Vagina (tissue), 2 donors: ENCODE data around the gene ATF7. TPM values are rescaled to one million over a fixed set of nuclear protein-coding genes. Genes with fewer than 3 reads are reported as not detected.

ENCODE experiments used
- DNase-seq, 2 donors: peaks; one replicate each; pipeline ENCODE4 v3.0.0-alpha.2; 2017; ENCODE audit errors: extremely low spot score in 2 of 2
- H3K27ac ChIP-seq: fragments of 200-600 bp; sonication (generic); one replicate; pipeline ENCODE4 v1.5.1; 2019
- H3K27me3 ChIP-seq: fragments of 200-600 bp; sonication (generic); one replicate; pipeline ENCODE4 v1.5.1; 2019
- H3K36me3 ChIP-seq, 2 donors: fragments of 200-600 bp; sonication (generic); one replicate each; pipeline ENCODE4 v1.5.1; 2017 to 2019
- H3K4me1 ChIP-seq: fragments of 200-600 bp; sonication (generic); one replicate; pipeline ENCODE4 v1.5.1; 2019
- H3K4me3 ChIP-seq, 2 donors: fragments of 200-600 bp; sonication (generic); 1 replicate in 1 of 2; 2 replicates in 1 of 2; pipeline ENCODE4 v1.5.1; 2016 to 2019
- H3K9me3 ChIP-seq: fragments of 200-600 bp; sonication (generic); one replicate; pipeline ENCODE4 v1.5.1; 2019
- POLR2A ChIP-seq, 2 donors: fragments of 450-650 bp; IDR thresholded peaks; one replicate each; pipeline ENCODE4 v1.6.1; 2017; ENCODE audit warnings: antibody characterized with exemption in 2 of 2, mild to moderate bottlenecking in 2 of 2, moderate library complexity in 2 of 2
- POLR2AphosphoS5 ChIP-seq, 2 donors: sonication (generic); formaldehyde crosslinking; IDR thresholded peaks; one replicate each; pipeline ENCODE4 v1.9.0; 2017; ENCODE audit warnings: antibody characterized with exemption in 2 of 2, mild to moderate bottlenecking in 2 of 2, low read depth in 1 of 2; ENCODE audit not compliant: insufficient read depth in 1 of 2
- intact Hi-C: fragments of 100-400 bp; cut with DNase I; formaldehyde crosslinking; loops from one replicate; pipeline ENCODE4 v1.15.1; 2023
- total RNA-seq: library from RNA; depleted of rRNA; stranded (reverse); fragments of >200 nt; gene quantifications from one replicate; pipeline ENCODE4 v1.2.3, GENCODE V29; 2016
- TF ChIP-seq, protein P1 (sequence below), 3 experiments: fragments of 450-650 bp in 2 of 3; fragments of 200-600 bp in 1 of 3; sonication (generic) in 1 of 3; IDR thresholded peaks; one replicate each; pipeline ENCODE4 v1.5.1; 2017 to 2019; ENCODE audit warnings: antibody characterized with exemption in 3 of 3, mild to moderate bottlenecking in 2 of 3, moderate library complexity in 2 of 3

ATF7 gene
- total RNA-seq, 1 donor from 2014 or later = 34.9 TPM

DNA sequence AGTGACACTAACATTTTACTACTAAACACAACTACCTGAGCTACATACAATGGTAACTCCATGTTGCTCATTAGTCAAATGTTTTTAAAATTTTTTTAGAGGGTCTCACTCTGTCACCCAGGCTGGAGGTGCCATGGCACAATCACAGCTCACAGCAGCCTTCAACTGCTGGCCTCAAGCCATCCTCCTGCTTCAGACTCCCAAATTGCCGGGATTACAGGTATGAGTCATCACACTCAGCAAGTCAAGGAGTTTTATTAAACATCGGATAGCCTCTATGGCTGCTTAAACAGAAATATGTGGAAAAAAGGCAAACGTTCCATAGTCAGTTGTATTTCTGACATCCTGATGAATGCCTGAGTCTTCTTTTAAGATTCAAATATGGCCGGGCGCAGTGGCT lies 107.8 kb downstream of the ATF7 start:
- intact Hi-C loops = no loop called here
- TF ChIP-seq POLR2AphosphoS5 (IDR thresholded peaks at IDR 0.05; ENCODE audit: insufficient read depth in 1 of 2, low read depth in 1 of 2) (no peak), POLR2A (IDR thresholded peaks at IDR 0.05) (no peak)
- TF ChIP-seq, protein P1, sequence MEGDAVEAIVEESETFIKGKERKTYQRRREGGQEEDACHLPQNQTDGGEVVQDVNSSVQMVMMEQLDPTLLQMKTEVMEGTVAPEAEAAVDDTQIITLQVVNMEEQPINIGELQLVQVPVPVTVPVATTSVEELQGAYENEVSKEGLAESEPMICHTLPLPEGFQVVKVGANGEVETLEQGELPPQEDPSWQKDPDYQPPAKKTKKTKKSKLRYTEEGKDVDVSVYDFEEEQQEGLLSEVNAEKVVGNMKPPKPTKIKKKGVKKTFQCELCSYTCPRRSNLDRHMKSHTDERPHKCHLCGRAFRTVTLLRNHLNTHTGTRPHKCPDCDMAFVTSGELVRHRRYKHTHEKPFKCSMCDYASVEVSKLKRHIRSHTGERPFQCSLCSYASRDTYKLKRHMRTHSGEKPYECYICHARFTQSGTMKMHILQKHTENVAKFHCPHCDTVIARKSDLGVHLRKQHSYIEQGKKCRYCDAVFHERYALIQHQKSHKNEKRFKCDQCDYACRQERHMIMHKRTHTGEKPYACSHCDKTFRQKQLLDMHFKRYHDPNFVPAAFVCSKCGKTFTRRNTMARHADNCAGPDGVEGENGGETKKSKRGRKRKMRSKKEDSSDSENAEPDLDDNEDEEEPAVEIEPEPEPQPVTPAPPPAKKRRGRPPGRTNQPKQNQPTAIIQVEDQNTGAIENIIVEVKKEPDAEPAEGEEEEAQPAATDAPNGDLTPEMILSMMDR (IDR thresholded peaks at IDR 0.05) = no peak
- no peaks in the 10 kb centered on the region for H3K9me3 ChIP-seq
- H3K36me3 ChIP-seq = peaks cover 0 to 89% of the 10 kb centered on the region in 2 donors
- no peak for DNase-seq
- H3K4me3 ChIP-seq = no peak overlapping the region
- no peaks in the 10 kb centered on the region for H3K27me3 ChIP-seq
- H3K4me1 ChIP-seq = no peaks in the 10 kb centered on the region
- H3K27ac ChIP-seq = no peak overlapping the region

DNA sequence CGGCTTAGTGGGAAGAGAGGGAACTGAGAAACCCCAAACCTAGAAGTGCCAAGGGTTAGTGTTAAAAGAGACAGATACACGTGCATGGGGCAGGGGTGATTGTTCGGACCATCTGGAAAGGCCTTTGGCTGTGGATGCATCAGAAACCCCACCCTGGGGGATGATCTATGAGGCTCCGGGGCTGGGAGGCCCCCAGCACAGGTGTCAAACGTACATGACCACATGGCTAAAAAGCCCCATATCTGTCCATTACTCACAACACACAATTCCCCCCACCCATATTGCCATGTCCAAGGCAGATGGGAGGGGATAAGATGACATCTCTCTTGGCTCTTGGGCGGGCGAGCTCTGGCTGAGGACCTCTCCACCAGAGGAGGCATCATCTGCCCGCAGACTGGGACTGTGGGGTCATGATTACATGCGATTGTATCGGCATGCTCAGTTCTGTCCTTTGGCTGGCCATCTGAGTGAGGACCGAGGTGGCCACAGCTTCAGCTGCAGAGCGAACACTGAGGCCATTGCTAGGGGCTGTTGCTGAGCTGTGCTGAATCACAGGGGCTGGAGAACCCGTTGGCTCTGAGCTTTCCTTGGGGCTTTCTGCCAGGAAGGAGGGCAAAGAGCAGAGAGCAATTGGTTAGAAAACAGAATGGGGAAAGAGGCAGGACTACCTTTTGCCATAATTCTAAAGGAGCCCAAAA lies 109.3 kb downstream of the ATF7 start:
- Histone ChIP-seq H3K36me3 (peaks cover 0 to 78% of the 10 kb centered on the region in 2 donors), H3K4me1 (no peaks in the 10 kb centered on the region), H3K9me3 (no peaks in the 10 kb centered on the region), H3K27me3 (no peaks in the 10 kb centered on the region), H3K4me3 (no peak overlapping the region), H3K27ac (no peak overlapping the region)
- intact Hi-C loops = no loop called here
- DNase-seq = no peak
- TF ChIP-seq POLR2AphosphoS5 (IDR thresholded peaks at IDR 0.05; ENCODE audit: insufficient read depth in 1 of 2, low read depth in 1 of 2) (no peak), POLR2A (IDR thresholded peaks at IDR 0.05) (no peak)
- TF ChIP-seq, protein P1 (IDR thresholded peaks at IDR 0.05) = no peak

DNA sequence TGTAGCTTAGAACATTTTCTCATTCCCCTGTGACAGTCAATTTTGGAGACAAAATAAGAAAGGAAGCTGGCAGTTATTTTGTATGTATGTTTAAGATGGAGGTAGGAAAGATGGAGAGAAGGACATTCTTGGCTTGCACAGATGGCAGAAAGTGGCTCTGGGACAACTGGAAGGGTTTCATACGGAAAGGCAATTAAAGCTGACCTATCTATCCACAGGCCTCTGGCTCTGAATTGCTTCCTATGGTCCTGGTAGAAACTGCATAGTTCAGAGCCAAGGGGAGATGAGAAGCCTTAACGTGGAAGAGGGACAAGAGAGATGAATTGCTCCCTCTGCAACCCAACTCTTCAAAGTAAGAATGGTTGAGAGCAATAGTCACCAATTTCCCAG lies 110.9 kb downstream of the ATF7 start:
- intact Hi-C loops = no loop called here
- Histone ChIP-seq H3K27ac (no peak overlapping the region), H3K4me1 (no peaks in the 10 kb centered on the region), H3K36me3 (peaks cover 0 to 82% of the 10 kb centered on the region in 2 donors), H3K9me3 (no peaks in the 10 kb centered on the region), H3K27me3 (no peaks in the 10 kb centered on the region), H3K4me3 (no peak overlapping the region)
- TF ChIP-seq POLR2AphosphoS5 (IDR thresholded peaks at IDR 0.05; ENCODE audit: insufficient read depth in 1 of 2, low read depth in 1 of 2) = no peak
- no peak for TF ChIP-seq POLR2A (IDR thresholded peaks at IDR 0.05)
- TF ChIP-seq, protein P1 (IDR thresholded peaks at IDR 0.05) = no peak
- no peak for DNase-seq

DNA sequence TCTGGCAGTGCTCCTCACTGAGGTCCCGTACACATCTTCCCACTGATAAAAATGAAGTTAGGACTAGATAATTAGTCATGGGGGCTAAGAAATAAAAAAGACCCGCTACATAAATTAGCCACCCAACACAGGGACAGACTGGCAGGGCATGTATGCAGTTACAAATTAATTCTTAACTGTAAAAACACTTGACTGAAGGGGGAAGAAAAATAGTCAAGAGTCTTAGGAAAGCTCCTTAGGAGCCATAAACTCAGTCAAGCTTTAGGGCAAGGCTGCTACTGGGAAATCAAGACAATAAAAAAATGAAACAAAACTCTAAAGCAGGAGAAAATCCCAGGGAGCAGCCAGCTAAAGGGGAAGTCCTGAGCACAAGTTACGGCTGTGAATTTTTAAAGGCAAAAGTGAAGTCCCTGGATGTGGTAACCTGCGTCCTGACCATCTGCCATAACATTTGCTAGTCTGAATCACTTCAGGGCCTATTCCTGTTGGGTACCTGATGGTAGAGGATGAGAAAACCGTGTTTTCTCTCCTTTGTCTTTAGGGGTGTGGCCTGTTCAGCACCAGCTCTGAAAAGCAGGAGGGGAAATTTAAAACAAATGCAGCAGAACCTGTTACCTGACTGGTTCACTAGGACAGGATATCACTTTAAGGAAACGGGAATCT lies 111.4 kb downstream of the ATF7 start:
- H3K36me3 ChIP-seq = peaks cover 0 to 84% of the 10 kb centered on the region in 2 donors
- H3K9me3 ChIP-seq = no peaks in the 10 kb centered on the region
- no peak for TF ChIP-seq POLR2AphosphoS5 (IDR thresholded peaks at IDR 0.05; ENCODE audit: insufficient read depth in 1 of 2, low read depth in 1 of 2)
- TF ChIP-seq, protein P1 (IDR thresholded peaks at IDR 0.05) = no peak
- TF ChIP-seq POLR2A (IDR thresholded peaks at IDR 0.05) = no peak
- no peaks in the 10 kb centered on the region for H3K27me3 ChIP-seq
- intact Hi-C loops = no loop called here
- H3K27ac ChIP-seq = no peak overlapping the region
- no peaks in the 10 kb centered on the region for H3K4me1 ChIP-seq
- no peak overlapping the region for H3K4me3 ChIP-seq
- DNase-seq = no peak
